IPS-NIHi11 (cell line): Measurements from ENCODE around the gene NELFA.
A peak's percentile ranks its signal among the peaks of the same experiment; 100 is the strongest.

Experiments used
- DNase-seq: peaks from one replicate; pipeline ENCODE4 v3.0.0; 2012; ENCODE audit warnings: mixed read lengths, low spot score

Gene NELFA

DNA sequence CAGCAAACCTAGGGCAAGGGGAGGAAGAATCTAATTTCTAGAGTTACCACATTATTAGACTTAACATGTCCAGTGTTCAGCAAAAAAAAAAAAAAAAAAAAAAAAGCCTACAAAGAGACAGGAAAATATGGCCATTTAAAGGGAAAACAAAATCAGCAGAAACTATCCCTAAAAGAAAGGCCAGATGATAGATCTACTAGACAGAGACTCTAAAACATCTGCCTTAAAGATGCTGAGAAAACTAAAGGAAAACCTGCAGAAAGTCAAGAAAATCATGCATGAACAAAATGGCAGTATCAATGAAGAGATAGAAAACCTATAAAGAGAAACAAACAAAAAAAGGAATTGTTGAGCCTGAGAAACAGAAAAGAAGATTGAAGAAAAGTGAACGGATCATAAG, 43.8 kb downstream of the NELFA start:
- DNase-seq, result no peak

DNA sequence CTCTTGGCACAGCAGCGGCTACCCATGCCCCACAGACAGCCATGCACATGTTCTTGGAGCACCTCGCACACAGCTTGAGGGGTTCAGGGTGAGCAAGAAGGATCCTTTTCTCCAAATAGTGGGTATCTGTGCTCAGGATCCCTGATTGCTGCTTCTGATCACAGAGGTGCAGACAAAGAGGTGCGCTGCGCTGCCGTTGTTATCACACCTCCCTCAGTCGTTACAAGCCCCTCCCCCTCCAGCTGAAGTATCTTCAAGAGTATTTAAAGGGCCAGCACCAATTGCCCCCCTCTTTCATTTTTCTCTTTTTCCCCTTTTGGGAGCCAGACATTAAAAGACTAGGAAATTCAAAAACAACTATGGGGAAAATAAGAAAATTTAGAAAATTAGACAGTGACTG, 44.3 kb downstream of the NELFA start:
- no peak for DNase-seq

DNA sequence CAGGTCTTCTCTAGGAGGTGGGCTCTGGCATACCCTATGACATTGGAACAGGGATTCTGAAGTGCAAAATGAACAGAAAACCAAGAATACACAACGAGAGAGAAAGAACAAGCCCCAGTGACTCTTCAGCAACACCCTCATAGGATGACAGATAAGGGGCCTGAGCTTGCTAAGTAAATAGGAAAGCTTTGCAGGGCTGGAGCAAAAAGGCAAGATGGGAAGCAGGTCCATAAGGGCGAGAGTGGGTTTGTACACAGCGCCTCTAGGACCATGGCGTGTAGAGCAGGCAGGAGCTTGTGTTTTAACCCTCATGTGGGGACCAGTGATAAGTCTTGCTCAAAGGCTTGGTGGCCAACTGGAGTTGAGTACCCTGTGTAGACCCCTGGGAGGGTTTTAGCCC, 45.8 kb downstream of the NELFA start:
- no peak for DNase-seq

DNA sequence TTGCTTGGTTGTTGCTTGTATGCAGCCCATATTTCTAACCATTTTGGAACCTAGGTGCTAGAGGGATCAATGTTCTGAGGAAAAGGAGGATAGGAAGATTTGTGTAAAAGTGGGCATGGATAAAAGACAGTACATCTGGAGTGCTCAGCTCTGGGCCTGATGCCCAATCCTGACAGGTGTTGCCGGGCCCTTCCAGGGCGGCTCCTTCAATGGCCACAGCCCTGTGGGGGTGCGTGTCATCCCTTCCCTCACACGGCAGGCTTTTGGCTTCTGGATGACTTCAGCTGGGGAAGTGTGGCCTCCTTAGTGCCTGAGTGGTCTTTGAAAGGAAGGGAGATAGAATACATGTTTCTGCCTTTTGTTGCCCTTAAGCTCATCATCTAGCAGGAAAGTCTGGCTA, 47.2 kb downstream of the NELFA start:
- DNase-seq, result no peak

DNA sequence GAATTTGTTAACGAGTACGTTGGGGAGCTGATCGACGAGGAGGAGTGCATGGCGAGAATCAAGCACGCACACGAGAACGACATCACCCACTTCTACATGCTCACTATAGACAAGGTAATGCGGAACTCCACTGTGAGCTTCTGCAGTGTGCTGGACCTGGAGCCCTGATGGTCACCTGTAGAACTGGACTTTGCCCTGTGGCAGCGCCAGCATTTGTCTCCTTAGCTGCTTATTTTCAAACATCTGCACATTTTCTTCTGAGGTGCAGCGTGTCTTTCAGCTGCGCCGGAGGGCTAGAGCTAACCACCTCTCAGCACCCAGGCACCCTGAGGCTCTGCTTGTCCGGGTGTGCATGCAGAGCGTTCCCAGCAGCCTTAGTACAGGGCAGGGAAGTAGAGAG, 47.7 kb downstream of the NELFA start:
- no peak for DNase-seq

DNA sequence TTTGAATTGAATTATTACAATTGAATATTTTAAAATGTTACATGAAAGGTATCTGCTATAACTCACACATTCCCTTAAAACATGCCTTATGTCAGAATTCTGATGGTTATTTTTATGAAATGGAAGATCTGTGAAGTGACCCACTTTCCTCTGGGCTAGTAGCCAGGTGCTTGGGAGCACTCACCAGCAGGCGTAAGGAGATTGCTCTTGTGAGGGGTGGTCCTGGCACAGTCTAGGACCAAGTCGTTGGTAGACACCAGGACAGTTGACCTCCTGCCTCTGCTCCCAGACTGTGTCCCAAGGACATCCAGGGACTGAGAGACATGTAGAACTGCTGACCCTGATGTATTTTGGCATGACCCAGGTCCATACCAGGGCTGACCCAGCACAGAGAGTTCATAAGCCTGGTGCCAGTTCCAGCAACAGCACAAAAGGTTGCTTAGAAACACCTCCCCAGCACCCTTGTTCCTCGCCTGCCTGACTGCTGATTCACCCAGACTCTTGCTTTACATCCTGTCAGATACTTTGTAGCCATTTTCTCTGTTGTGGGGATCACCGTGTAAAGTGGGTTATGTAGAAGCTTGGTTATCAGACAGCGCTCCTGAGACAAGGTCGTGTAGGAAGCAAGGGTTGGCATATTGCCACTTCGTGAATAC, 48.5 kb downstream of the NELFA start:
- no peak for DNase-seq

DNA sequence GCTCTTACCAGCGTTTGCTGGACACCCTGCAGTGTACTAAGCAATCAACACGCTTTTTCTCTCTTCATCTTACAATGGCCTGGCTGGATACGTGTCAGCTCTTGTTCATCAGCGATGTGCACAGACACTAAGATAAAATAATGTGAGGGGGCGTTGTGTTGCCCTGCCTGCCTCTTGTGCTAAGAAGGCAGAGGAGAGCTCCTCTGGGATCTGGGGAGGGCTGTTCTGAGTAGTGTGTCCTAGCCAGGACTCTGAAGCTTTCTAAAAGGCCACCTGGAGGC, 49.7 kb downstream of the NELFA start:
- DNase-seq, result no peak

DNA sequence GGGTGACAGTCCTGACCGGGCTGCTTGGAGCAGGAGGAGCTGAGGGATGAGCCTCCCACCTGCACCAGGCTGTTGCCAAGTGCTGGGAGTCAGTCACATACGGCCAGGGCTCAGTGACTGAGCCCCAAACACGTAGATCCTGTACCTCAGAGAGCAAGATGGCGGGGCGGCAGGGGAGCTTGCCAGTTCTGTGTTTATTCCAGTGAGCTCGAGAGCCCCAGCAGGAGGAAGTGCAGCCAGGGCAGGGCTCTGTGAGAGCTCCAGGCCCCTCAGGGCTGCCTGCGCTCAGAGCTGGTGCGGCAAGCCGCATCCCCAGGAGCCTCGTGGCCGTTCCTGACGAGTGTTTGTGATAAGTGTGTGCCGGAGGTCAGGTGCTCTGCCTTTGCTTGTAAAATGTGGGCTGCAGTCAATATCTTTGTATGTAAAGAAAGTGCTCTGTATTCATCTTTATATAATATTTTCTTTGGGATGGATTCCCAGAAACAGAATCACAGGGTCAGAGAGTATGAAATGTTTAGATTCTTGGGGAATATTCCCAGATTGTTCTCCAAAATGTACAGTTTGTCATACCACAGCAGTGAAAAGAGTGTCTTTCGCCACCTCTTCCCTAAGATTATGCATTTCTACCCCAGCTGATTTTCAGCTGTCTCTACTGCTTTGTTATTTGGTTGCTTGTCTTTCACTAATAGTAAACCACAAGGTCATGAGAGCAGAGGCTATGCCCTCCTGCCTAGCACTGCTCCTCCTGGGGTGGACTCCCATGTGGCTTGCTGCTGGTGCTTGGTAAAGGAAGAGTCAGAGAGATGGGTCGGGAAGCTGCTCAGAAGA, 50.3 kb downstream of the NELFA start:
- no peak for DNase-seq

DNA sequence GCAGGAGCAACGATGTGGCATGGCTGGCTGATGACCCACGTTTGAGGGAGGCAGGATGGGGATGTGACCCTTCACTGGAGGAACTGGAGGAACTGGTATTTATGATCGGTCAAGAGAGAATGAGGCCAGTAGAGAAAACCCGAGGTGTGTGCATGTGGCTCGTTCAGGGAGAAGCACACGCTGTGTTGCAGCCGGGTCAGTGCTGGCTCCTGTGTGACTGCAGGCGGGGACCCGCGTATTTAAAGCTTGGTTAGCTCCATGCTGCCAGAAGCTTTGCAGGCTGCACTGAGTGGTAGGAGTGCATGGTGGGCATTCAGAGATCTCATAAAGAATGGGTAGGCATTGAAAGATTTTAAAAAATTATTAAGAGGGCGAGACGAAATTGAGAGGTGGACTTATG, 52.1 kb downstream of the NELFA start:
- DNase-seq, result no peak

DNA sequence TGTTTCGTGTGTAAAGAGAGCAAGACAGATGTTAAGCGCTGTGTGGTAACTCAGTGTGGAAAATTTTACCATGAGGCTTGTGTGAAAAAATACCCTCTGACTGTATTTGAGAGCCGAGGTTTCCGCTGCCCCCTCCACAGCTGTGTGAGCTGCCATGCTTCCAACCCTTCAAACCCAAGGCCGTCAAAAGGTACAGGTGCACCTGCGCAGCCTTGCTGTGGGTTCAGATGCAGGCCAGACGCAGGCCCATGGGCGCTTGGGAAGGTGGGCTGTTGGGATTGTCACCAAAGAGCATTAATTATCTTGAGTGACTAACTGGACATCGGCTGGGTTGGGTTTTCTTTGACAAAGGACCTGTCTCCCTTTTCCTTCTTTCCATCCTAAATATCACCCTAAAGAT, 55.4 kb downstream of the NELFA start:
- DNase-seq, result no peak

DNA sequence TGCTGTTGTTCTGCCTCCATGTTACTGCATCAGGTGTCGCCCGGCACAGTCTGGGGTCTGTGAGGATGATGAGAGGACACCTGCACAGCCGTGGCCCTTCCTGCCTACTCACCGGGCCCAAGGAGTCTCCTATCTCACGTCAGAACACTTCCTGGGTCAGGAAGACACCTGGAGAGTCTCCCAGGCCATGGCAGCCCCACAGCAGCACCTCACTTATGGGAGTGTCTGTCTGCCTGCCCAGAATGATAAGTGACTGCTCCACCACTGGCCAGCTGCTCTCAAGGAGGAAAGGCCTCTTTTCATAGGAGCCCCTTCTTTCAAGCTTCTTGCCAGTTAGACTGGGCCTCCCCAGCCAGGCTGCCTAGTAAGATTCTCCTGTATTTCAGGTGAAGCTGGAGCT, 56.1 kb downstream of the NELFA start:
- DNase-seq, result no peak

DNA sequence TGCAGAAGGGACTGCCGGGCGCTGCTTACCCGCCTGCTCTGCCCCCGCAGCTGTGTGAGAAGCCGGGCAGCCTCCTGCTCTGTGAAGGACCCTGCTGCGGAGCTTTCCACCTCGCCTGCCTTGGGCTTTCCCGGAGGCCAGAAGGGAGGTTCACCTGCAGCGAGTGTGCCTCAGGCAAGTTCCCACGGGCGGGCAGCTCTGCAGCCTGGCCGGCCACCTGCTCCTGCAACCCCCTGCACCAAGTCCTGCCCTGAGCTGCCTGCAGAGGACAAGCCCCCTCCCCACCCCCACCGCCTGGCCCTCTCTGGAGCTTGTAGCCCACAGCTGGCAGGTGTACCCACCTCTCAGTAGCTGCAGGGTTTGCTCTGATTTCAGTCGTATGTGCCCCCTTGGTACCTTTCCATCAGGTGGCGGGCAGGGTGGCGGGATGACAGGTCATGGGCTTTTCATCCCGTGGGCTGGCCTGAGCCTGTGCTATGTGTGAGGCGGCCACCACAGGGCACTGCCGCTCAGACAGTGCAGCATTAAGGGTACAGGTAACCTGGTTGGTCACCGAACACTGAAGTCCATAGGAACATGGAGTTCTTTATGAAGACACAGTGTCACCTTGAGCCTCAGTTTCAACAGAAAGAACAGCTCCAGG, 56.6 kb downstream of the NELFA start:
- DNase-seq, result no peak

DNA sequence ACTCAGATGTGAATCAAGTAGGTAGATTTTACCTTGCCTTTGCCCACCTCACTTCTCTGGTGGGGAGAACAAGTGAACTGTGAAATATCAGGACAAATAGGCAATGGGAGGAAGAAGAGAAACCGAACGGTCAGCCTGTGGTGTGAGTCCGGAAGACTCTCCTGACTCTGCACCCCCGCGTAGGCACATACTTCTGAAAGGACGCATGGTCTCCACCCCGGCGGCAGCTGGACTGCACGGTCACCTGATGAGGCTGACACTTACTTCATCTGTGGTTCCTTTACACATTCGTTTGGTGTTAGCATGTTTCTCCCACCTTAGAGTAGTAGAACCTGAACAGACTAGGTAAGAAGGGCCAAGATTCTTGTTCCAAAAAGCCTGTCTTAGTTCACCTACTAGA, 58.4 kb downstream of the NELFA start:
- DNase-seq, result no peak

DNA sequence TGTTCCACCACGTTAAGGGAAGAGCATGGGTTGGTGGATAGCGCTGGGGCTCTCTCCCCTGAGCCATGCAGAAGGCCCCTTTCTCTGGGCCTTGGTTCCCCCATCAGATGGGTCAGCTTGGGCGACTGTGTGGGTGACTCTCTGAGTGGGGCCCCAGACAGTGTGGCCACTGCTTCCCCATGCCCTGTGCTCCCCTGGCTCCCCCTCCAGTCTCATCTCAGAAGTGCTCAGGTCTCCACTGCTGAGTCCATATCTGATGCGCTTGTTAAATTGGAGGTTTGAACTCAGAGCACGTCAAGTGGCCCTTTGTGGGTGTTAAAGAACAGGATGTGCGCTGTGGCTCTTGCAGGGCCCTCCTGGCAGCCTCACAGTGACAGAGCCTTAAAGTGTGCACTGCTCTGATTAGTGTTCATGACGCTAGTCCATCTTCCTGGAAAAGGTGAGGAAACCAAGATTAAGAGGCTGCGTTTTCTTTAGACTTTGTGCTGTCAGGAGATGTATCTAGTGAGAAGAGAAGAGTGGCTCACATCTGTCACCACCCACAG, 59.8 kb downstream of the NELFA start:
- no peak for DNase-seq

DNA sequence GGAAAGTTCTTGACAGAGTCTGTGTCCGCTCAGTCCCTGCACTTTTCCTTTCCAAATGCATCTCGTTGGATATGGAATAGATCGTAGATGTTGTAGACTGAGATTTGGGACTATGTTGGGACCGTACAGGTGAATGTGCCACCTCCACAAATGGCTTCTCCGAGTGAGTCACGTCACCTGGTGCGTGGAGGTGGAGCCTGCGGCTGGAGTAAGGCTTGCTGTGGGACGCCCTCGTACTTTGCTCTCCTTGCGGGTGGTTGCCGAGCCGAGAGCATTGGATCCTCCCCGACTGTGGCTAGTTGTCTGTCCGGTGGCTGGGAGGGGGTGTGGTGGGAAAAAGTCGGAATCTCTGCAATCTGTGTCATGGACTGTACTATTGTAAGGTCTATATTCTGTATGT, 60.5 kb downstream of the NELFA start:
- no peak for DNase-seq

DNA sequence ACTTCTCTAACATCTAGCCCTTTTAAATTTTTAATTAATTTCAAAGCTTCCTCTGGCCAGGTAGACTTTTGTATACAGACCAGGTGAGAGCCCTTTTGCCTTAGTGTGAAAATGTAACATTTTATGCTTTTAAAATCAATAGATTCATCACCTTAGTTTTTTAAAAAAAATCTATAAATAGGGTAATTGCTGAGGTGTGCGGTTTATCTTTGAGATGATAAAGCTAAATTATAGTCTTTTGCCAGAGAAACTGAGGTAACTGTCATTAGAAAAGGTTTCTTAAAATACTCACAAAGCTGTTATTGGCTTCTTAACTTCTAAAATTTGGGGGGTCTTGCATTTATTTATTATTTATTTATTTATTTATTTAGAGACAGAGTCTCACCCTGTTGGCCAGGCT, 62.9 kb downstream of the NELFA start:
- DNase-seq, result no peak

DNA sequence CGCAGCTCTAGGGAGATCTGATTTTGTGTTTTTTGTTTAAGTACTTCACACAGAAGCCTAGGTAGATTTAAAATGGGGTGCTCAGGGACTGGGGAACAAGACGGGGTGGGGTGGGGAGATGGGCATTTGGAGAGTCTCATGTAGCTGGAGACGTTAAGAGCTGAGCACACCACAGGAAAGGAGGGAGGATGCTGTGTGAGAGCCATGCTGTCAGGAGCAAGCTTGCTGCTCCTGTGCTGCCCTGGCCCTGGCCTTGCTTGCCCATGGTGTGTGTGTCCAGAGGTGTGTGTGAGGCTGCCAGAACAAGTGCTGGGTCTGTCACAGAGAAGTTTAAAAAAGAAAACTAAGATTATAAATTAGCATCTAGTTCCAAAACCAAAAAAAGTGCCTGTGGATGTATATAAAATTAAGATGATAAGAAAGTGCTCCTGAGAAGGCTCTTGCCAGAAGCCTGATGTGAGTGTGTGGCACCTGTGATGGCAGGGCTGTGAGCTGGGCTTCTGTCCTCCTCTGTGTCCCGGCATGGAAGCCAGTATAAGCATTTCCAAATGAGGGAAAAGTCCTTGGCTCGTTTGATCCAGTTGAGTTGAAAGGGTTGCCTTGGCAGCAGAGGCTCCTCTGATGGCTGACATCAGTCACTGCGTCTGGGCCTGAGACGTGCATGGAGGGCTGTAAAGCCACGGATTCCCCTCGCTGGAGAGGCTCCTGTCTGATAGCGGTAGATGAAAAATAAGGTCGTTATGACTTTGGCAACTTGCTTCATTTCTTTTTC, 63.5 kb downstream of the NELFA start:
- no peak for DNase-seq

DNA sequence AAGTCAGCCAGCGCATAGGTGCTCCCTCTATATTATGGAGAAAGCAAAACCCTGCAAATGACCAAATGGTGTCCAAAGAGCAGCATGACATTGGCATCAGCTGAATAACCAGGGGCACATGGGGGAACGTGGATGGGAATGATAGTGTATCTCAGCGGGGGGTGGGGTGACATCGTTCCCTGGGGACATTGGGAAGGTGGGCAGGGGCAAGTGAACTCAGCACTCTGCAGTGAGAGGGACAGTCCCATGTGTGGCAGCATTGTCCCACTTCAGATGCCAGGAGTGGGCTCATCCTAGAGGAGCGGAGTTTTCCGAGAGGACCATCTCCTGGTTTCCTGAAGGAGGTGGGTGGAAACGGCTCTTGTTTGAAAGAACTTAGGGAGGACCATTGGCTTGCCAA, 64.8 kb downstream of the NELFA start:
- DNase-seq, result no peak

DNA sequence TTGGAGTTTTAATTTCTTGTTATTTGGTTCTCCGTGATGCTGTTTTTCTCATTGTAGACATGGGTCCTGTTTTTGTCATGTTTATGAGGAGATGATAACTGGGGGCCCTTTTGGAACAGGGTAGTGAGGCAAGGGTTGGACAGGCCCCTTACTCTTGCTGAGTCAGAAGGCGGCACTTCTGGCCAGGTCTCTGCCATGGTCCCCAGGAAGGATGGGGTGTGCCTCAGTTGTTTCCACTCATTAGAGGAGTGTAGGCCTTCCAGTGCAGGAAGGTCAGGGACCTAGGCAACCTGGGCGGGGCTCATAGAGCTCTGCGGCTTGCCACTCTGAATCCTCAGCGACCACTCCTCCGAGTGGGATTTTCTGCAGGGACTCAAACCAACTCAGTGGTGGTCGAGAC, 68.2 kb downstream of the NELFA start:
- no peak for DNase-seq

DNA sequence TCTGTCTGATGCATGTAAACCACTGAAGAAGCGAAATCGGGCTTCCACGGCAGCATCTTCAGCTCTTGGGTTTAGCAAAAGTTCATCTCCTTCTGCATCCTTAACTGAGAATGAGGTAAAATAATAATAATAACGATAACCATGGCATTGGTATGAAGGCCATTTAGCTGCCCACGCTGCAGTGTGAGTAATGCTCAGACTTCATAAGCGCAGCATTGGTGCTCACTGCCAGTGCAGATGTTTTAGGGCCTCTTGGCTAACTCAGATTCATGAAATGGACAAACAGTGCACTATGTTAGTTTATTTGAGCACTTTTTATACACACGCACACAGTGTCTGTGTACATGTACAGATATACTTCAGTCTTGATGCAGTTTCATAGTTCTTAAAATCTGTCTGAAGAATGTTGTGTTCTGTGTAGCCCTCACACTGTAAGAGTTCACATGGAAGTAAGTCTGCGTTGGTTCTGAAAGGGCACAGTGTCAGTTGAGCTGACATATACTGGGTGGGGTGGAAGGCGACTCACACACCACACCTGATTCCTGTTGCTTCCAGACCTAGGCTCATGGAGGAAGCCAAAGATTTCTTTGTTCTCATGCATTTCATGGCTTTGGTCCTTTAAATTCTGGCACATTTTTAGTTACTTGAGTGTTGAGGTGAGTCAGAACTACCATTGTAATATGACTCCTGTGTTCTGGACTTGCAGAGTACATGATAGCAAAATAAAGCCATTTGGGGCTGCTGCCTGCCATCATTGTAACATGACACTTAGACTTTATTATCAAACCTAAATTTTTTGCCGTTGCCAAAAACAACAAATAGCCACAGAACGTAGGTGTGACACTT, 68.9 kb downstream of the NELFA start:
- DNase-seq, result peak; percentile 48

DNA sequence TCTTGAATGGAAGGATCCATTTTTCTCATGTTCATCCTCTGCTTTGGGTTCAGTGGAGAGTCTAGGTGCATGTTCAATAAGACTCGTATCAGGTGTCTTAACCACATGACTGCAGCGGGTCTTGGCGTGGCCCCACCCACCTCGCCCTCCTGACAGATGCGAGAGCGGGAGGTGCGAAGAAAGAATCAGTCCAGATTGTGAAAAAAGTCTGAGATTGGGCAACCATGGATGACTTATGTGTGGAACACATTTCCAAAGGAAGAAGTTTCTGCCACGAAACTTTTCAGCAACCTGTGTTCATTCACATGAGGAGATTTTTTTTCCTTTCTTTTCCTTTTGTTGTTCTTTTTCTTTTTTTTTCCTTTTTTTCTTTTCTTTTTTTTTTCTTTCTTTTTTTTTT, 70.7 kb downstream of the NELFA start:
- DNase-seq, result no peak

DNA sequence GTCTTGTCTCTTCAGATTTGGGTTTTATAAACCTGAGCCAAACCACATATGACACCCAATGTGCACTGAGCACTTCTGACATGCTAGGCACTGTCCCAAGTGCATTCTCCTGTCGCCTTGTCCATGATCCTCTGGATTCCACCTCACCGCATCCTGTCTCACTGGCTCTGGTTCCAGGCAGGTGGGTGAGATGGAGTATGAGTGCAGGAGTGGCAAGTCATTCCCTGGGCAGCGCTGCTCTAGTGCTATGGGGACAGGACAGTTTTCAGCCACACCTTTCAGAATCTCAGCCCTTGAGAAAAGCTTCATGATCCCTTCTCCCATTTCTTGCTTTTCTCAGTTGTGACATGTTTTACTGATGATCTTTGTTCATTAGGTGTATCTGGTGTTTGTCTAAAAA, 71.2 kb downstream of the NELFA start:
- no peak for DNase-seq
